Activated CD4-positive, alpha-beta T cell treated with anti-CD3 and anti-CD28 coated beads, Interleukin-2, amount 50 U/mL, for 24 hours (primary cell): ENCODE data around the gene EPN1.
A peak's percentile ranks its signal among the peaks of the same experiment; 100 is the strongest.

Source experiments
- DNase-seq, 2 donors: peaks; one replicate each; pipeline ENCODE4 v3.0.0-alpha.2; 2020; ENCODE audit warnings: low read depth in 1 of 2, low spot score in 1 of 2

Gene EPN1

GRCh38 chr19:55674841-55675660 lies at the start of gene EPN1:
Gene EPN1, plus strand, starts transcription at chr19:55675226. Its CDS starts 3,402 bp downstream, at chr19:55678628.
- peak; percentile 92 to 96 for DNase-seq

- DNase-seq = peak in 1 of 2 donors; percentile 61
Observed at GRCh38 chr19:55626350-55626749, 48.7 kb upstream of the EPN1 start.

- peak; percentile 63 to 91 for DNase-seq
Observed at GRCh38 chr19:55632463-55632834, 42.6 kb upstream of the EPN1 start.

- DNase-seq = no peak
Observed at GRCh38 chr19:55633861-55634260, 41.2 kb upstream of the EPN1 start.

GRCh38 chr19:55635334-55635717 lies 39.7 kb upstream of the EPN1 start:
- DNase-seq = no peak

GRCh38 chr19:55635856-55636440 lies 39.1 kb upstream of the EPN1 start:
- no peak for DNase-seq

- no peak for DNase-seq
Observed at GRCh38 chr19:55636723-55637122, 38.3 kb upstream of the EPN1 start.

GRCh38 chr19:55637534-55637933 lies 37.5 kb upstream of the EPN1 start:
- DNase-seq = no peak

- DNase-seq = peak in 1 of 2 donors; percentile 51
Observed at GRCh38 chr19:55638864-55639359, 36.1 kb upstream of the EPN1 start.

GRCh38 chr19:55640043-55640576 lies 34.9 kb upstream of the EPN1 start:
- DNase-seq = peak; percentile 47

GRCh38 chr19:55640577-55641425 lies 34.2 kb upstream of the EPN1 start, which contains the start of gene ZNF580:
Gene ZNF580, plus strand, starts transcription at chr19:55641002. Its CDS starts 1,507 bp downstream, at chr19:55642509.
- DNase-seq = peak; percentile 47 to 51

- DNase-seq = no peak
Observed at GRCh38 chr19:55641426-55642152, 33.4 kb upstream of the EPN1 start.

- DNase-seq = no peak
Observed at GRCh38 chr19:55642153-55643002, 32.6 kb upstream of the EPN1 start.

- DNase-seq = peak; percentile 70 to 80
Observed at GRCh38 chr19:55643003-55643886, 31.8 kb upstream of the EPN1 start, which contains the start of gene ZNF581. Gene ZNF581, plus strand, starts transcription at chr19:55643649. Its CDS starts 923 bp downstream, at chr19:55644572.

- no peak for DNase-seq
Observed at GRCh38 chr19:55643887-55644176, 31.2 kb upstream of the EPN1 start.

- DNase-seq = no peak
Observed at GRCh38 chr19:55644191-55644833, 30.7 kb upstream of the EPN1 start.

- DNase-seq = no peak
Observed at GRCh38 chr19:55644842-55645511, 30.0 kb upstream of the EPN1 start.

- DNase-seq = no peak
Observed at GRCh38 chr19:55645512-55645881, 29.5 kb upstream of the EPN1 start.
